Measurements from ENCODE around the gene BRAP. TPM values are rescaled to one million over a fixed set of nuclear protein-coding genes. Genes with fewer than 3 reads are reported as not detected.
"Not testable (repeated sequence)": the region's sequence is repeated elsewhere in the genome, so short reads cannot be mapped to it uniquely, and the experiment has no call there.

BRAP gene
- total RNA-seq, 2 donors from 2014 or later, result 10.1 to 13.4 TPM

- peak overlapping the region in 1 of 2 donors; percentile 17 for H3K4me3 ChIP-seq
- H3K4me1 ChIP-seq, result peaks cover 0 to 20% of the 10 kb centered on the region in 2 donors
- H3K27ac ChIP-seq, result peak overlapping the region; percentile 51 to 75
- H3K36me3 ChIP-seq, result no peaks in the 10 kb centered on the region
- no peaks in the 10 kb centered on the region for H3K9me3 ChIP-seq
- DNase-seq (ENCODE audit: low spot score), result peak; percentile 72
- H3K27me3 ChIP-seq, result no peaks in the 10 kb centered on the region
- no peak for TF ChIP-seq CTCF (IDR thresholded peaks at IDR 0.05)
Observed at GRCh38 chr12:111636209-111636945, 49.4 kb downstream of the BRAP start.

GRCh38 chr12:111635524-111635923 lies 50.2 kb downstream of the BRAP start:
- Histone ChIP-seq H3K27me3 (no peaks in the 10 kb centered on the region), H3K36me3 (no peaks in the 10 kb centered on the region), H3K4me3 (no peak overlapping the region), H3K27ac (peak overlapping the region; percentile 51 to 75), H3K9me3 (no peaks in the 10 kb centered on the region), H3K4me1 (peaks cover 0 to 20% of the 10 kb centered on the region in 2 donors)
- no peak for DNase-seq (ENCODE audit: low spot score)
- TF ChIP-seq CTCF (IDR thresholded peaks at IDR 0.05), result no peak

GRCh38 chr12:111628505-111629260 lies 57.1 kb downstream of the BRAP start:
- no peaks in the 10 kb centered on the region for H3K9me3 ChIP-seq
- no peak for TF ChIP-seq CTCF (IDR thresholded peaks at IDR 0.05)
- H3K27me3 ChIP-seq, result no peaks in the 10 kb centered on the region
- no peak overlapping the region for H3K4me3 ChIP-seq
- no peaks in the 10 kb centered on the region for H3K36me3 ChIP-seq
- H3K4me1 ChIP-seq, result no peaks in the 10 kb centered on the region
- DNase-seq (ENCODE audit: low spot score), result no peak
- no peak overlapping the region for H3K27ac ChIP-seq

- no peaks in the 10 kb centered on the region for H3K36me3 ChIP-seq
- no peaks in the 10 kb centered on the region for H3K4me1 ChIP-seq
- TF ChIP-seq CTCF (IDR thresholded peaks at IDR 0.05), result no peak
- no peak for DNase-seq (ENCODE audit: low spot score)
- no peak overlapping the region for H3K27ac ChIP-seq
- no peaks in the 10 kb centered on the region for H3K27me3 ChIP-seq
- H3K4me3 ChIP-seq, result no peak overlapping the region
- H3K9me3 ChIP-seq, result no peaks in the 10 kb centered on the region
Observed at GRCh38 chr12:111626230-111626629, 59.5 kb downstream of the BRAP start.

GRCh38 chr12:111624540-111624939 lies 61.2 kb downstream of the BRAP start:
- no peaks in the 10 kb centered on the region for H3K4me1 ChIP-seq
- H3K27me3 ChIP-seq, result no peaks in the 10 kb centered on the region
- no peak for DNase-seq (ENCODE audit: low spot score)
- H3K4me3 ChIP-seq, result no peak overlapping the region
- no peaks in the 10 kb centered on the region for H3K36me3 ChIP-seq
- H3K9me3 ChIP-seq, result no peaks in the 10 kb centered on the region
- no peak overlapping the region for H3K27ac ChIP-seq
- no peak for TF ChIP-seq CTCF (IDR thresholded peaks at IDR 0.05)

GRCh38 chr12:111617841-111618240 lies 67.9 kb downstream of the BRAP start:
- not testable (repeated sequence) for H3K36me3 ChIP-seq; H3K27me3 ChIP-seq; H3K9me3 ChIP-seq; H3K4me1 ChIP-seq; H3K27ac ChIP-seq; DNase-seq (ENCODE audit: low spot score); H3K4me3 ChIP-seq

Data from right atrium auricular region (tissue), 2 donors.